HG03439 (cell line): ENCODE data around the gene CHRND.

Experiments used
- ATAC-seq: cut with Tn5 transposase; IDR thresholded peaks from one replicate; pipeline ENCODE4 v1.9.1; 2021; ENCODE audit warnings: mild to moderate bottlenecking, moderate library complexity; ENCODE audit not compliant: unreplicated experiment

Gene CHRND

GRCh38 chr2:232502911-232503808 is 22.8 kb upstream of the CHRND start:
- ATAC-seq, result no peak

GRCh38 chr2:232503809-232504323 is 22.1 kb upstream of the CHRND start:
- no peak for ATAC-seq

- ATAC-seq, result no peak
Observed at GRCh38 chr2:232504438-232504837, 21.5 kb upstream of the CHRND start.

GRCh38 chr2:232505856-232506255 is 20.1 kb upstream of the CHRND start:
- no peak for ATAC-seq

DNA sequence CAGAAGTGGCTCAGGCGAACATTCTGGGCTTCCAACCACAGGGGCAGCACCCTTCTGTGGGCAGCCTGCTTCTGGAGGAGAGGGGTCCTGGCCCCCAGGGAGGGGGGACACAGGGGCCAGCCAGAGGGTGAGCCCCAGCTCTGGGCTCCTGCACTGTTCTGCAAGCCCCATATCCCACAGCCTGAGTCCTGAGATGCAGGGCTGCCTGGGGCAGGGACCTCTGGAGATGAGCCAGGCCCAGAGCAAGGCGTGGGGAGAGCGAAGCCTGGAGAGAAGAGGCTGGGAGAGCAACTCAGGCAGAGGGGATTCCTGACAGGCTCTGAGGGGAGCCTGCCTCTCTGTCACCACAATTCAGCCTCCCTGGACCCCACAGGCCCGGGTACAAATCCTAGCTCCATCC is 19.3 kb upstream of the CHRND start:
- ATAC-seq, result no peak

DNA sequence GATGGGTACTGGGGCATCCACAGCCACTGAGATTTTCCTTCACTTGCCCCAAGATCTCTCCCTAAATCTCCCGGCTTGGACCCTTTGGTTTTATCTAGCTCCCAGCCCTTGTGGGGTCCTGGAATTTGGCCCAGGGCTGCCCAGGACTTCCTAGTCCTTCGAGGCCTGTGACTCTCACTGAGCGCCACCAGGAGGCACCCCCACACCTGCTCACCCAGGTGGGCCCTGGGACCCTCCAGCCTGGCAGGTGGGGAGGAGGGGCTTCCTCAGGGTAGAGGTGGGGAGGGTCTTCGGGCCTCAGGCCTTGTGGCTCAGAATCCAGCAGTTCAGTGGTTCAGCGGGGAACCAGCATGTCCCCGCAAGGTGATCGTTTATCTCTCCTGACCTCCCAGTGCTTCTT is 17.7 kb upstream of the CHRND start:
- no peak for ATAC-seq

DNA sequence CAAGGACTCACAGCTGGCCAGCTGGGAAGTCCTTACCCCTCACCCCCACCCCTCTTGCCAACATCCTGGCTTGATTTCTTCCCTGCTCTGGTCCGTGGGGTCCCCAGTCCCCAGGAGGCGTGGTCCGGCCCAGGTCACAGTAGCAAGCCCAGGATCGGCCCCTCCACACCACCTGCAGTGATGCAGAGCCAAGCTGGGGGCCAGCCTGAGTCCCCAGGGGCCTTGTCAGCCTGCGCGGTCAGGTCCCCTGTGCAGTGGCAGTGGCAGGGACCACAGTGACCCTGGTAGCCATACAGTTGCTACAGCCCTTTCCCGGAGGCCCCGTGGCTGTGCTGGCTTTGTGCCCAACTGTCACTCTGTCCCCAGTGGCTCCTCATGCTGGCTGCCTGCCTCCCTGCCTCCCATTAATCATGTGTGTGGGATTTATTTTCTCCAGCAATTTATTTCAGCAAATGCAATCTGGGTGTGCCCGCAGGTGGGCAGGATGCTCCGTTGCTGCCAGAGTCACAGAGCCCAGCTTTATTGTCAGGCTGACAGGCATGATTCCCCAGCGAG is 14.5 kb upstream of the CHRND start:
- no peak for ATAC-seq

DNA sequence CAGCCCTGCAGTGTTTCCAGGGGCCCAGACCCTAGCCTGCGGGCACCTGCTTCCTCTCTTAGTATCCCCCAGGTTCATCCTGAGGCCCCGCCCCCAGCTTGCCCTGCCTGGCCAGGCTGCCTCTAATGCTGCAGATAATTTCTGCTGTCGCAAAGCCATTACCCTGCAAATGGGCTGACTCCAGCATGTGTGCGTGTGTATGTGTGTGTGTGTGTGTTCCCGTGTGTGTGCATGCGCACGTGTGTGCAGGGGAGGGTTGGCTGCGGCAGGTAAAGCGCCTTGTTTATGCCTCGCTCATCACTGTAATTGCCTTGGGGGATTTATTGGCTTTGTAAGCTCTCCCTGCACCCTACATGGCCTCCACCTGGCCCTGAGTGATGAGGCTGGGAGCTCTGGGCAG is 13.4 kb upstream of the CHRND start:
- ATAC-seq, result no peak

DNA sequence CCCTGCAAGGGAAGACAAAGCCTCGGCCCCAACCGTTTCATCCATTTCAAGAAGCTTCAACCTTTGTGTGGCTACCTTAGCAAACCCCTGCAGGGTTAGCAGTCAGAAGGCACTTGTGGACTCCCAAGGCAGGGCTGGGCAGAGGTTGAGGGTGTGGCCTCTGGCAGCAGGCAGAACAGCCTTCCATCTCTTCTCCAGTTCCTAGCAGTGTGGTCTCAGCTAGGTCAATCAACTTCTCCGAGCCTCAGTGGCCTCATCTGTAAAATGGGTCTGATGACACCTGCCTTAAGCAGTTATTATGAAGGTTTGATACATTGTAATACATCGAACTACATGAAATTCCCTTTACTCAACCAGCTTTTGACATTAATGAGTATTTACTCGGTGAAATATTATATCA is 12.6 kb upstream of the CHRND start:
- no peak for ATAC-seq

DNA sequence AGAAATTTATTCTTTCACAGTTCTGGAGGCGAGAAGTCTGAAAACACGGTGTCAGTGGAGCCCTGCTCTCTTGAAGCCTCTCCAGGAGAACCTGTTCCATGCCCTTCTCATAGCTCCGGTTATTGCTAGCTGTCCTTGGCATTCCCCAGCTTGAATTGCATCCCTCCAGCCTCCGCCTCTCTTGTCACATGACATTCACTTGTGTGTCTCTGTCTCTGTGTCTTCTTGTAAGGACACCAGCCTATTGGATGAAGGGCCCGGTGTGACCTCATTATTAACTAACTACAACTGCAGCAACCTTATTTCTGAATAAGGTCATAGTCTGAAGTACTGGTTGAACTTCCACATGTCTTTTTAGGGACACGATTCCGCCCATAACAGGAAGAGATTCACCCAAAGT is 10.3 kb upstream of the CHRND start:
- ATAC-seq, result no peak

DNA sequence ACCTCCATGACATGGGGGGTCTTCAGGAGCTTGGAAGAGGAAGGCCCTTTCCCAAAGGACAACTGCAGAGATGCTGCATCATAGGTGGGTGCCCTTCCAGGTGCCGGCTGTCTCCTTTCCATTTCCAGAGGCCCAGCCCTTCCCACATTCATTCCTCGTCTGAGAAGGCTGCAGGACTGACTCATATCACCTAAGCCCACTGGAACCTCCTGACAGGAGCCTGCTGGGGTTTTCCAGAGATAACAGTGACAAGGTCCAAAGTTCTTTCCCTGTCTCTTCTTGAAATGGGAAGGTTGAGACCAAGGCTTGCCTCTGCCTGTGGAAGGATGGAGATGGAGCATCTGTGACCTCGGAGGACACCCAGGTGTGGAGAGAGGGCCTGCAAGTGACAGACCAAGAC is 9.4 kb upstream of the CHRND start:
- no peak for ATAC-seq

DNA sequence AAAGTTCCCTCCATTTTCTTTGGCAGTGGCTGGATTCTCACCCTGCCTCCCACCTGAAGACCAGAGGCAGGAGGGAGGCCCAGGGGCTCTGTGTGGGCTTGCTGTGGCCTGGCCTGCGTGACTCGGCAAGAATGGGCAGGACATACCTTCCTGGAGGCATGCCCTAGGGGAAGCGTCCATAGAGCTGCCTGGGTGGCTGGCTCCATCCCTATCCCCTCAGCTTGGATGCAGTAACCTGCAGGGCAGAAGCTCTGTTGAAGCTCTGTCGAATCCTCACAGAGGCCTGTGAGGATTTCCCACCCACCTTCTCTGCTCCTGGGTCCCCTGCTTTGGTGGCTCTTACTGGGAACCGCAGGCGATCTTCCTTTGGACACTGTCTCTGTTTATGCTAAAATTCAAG is 7.1 kb upstream of the CHRND start:
- no peak for ATAC-seq

- no peak for ATAC-seq
Observed at GRCh38 chr2:232519581-232520438, 6.2 kb upstream of the CHRND start, which contains the start of gene PRSS56. Gene PRSS56, plus strand, starts transcription at chr2:232520388. Its CDS starts 211 bp downstream, at chr2:232520599.

GRCh38 chr2:232520489-232520888 is 5.5 kb upstream of the CHRND start:
- ATAC-seq, result no peak

DNA sequence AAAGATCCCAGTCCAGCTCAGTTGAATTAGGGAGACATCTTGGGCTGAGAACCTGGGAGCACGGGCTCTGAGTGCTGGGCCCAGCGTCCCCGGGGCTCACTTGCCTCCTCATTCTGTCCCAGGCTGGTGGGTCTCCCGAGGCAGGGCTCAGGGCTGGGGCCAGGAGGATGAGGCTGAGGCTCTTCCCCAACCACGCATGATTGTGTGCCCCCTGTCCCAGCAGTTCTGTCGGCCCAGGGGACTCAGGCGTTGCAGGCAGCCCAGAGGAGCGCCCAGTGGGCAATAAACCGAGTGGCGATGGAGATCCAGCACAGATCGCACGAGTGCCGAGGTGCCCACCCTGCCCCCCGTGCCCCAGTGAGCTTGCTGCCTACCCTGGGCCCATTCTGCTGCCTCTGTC is 4.9 kb upstream of the CHRND start:
- ATAC-seq, result no peak

DNA sequence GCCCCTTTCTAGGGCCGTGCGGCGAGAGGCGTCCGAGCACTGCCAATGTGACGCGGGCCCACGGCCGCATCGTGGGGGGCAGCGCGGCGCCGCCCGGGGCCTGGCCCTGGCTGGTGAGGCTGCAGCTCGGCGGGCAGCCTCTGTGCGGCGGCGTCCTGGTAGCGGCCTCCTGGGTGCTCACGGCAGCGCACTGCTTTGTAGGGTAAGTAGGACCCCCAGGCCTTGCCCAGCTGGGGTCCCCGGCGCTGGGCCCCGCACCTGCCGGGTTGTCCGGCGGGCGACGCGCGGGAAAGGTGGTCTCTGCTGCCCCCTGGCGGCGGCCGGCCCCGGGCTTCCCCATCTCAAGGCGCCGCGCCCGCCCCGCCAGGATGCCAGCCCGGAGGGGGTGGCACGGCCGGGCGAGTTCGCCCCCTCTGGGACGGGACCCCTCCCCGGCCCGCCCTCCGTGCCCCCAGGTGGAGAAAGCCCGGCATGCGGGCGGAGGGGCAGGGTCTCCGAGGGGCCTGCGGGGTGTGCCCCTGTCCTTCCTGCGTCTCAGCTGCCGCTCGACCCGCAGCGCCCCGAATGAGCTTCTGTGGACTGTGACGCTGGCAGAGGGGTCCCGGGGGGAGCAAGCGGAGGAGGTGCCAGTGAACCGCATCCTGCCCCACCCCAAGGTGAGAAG is 3.9 kb upstream of the CHRND start:
- no peak for ATAC-seq

DNA sequence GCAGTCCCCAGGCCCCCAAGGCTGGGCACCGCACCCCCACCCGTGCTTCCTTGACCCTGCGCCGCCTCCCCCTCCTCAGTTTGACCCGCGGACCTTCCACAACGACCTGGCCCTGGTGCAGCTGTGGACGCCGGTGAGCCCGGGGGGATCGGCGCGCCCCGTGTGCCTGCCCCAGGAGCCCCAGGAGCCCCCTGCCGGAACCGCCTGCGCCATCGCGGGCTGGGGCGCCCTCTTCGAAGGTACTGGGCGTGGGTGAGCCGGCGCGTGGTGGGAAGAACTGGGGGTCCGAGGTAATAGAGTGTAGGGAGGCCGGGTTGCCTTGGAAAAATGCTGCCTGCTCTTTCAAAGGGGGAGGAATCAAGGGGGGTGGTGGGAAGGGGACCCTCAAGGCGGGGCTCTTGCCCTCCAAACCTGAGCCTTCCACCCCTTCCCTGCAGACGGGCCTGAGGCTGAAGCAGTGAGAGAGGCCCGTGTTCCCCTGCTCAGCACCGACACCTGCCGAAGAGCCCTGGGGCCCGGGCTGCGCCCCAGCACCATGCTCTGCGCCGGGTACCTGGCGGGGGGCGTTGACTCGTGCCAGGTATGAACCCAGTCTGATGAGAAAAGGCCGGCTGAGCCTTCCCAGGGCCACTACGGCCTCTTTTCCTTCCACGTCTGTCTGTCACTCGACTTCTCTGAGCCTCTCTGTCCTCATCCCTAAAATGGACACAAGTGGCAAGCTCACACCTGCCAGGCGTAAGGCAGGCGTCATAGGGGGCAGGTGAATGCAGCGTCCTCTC is 3.1 kb upstream of the CHRND start:
- no peak for ATAC-seq

- ATAC-seq, result no peak
Observed at GRCh38 chr2:232523402-232523681, 2.6 kb upstream of the CHRND start.

DNA sequence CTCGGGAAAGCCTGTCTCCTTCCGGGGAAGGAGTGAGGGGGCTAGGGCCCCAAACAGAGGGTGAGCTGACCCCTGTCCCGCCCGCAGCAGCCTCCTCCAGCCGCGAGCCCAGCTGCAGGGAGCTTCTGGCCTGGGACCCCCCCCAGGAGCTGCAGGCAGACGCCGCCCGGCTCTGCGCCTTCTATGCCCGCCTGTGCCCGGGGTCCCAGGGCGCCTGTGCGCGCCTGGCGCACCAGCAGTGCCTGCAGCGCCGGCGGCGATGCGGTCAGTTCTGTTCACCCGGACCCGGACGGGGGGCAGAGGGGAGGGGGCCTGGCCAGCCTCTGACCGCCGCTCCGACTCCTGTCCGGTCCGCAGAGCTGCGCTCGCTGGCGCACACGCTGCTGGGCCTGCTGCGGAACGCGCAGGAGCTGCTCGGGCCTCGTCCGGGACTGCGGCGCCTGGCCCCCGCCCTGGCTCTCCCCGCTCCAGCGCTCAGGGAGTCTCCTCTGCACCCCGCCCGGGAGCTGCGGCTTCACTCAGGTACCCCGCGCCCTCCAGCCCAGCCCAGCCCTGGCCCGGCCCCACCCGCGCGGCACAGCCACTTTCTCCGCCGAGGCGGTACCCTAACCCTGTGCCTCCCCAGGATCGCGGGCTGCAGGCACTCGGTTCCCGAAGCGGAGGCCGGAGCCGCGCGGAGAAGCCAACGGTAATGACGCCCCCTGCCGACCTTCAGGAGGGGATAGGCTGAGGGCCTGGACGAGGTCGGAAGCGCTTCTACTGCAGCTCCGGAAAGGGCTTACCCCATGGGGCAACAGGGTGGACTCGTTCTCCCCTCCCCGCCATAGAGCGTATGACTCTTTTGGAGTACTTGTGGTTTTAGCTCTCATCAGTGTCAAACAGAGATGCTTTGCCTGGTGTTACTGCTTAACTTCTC is 2.0 kb upstream of the CHRND start:
- ATAC-seq, result no peak
